ENCODE measurements around the gene ZBTB34.

ZBTB34 gene

GRCh38 chr9:126852086-126852688, 8.3 kb upstream of the ZBTB34 start:
- DNase-seq (ENCODE audit: low read depth): no peak
- TF ChIP-seq CTCF (conservative IDR thresholded peaks at IDR 0.05; ENCODE audit: low read length): no peak

GRCh38 chr9:126853667-126854066, 6.8 kb upstream of the ZBTB34 start:
- peak; percentile 64 for DNase-seq (ENCODE audit: low read depth)
- no peak overlapping the region for H3K4me3 ChIP-seq (ENCODE audit: low read length)
- TF ChIP-seq CTCF (conservative IDR thresholded peaks at IDR 0.05; ENCODE audit: low read length): no peak

More at GRCh38 chr9:126852086-126852688, 8.3 kb upstream of the ZBTB34 start:
- no peak overlapping the region for H3K4me3 ChIP-seq (ENCODE audit: low read length)

GRCh38 chr9:126854734-126855133, 5.7 kb upstream of the ZBTB34 start:
- no peak for TF ChIP-seq CTCF (conservative IDR thresholded peaks at IDR 0.05; ENCODE audit: low read length)

GRCh38 chr9:126856326-126856877, 4.0 kb upstream of the ZBTB34 start:
- H3K4me3 ChIP-seq (ENCODE audit: low read length): no peak overlapping the region
- TF ChIP-seq CTCF (conservative IDR thresholded peaks at IDR 0.05; ENCODE audit: low read length): no peak
- no peak for DNase-seq (ENCODE audit: low read depth)

More at GRCh38 chr9:126854734-126855133, 5.7 kb upstream of the ZBTB34 start:
- DNase-seq (ENCODE audit: low read depth): no peak
- no peak overlapping the region for H3K4me3 ChIP-seq (ENCODE audit: low read length)

GRCh38 chr9:126857261-126857960, 3.0 kb upstream of the ZBTB34 start:
- no peak overlapping the region for H3K4me3 ChIP-seq (ENCODE audit: low read length)
- no peak for TF ChIP-seq CTCF (conservative IDR thresholded peaks at IDR 0.05; ENCODE audit: low read length)
- DNase-seq (ENCODE audit: low read depth): peak; percentile 40

- no peak for DNase-seq (ENCODE audit: low read depth)
- H3K4me3 ChIP-seq (ENCODE audit: low read length): no peak overlapping the region
- TF ChIP-seq CTCF (conservative IDR thresholded peaks at IDR 0.05; ENCODE audit: low read length): no peak
Measured at GRCh38 chr9:126859111-126859510, 1.3 kb upstream of the ZBTB34 start.

Measured in AG10803 (cell line).